Bronchial epithelial cell (primary cell): ENCODE data around the gene PLEKHG2. TPM values are rescaled to one million over a fixed set of nuclear protein-coding genes. Genes with fewer than 3 reads are reported as not detected.

Experiments
- DNase-seq: peaks from one replicate; pipeline ENCODE4 v3.0.0-alpha.2; 2010; ENCODE audit warnings: low read depth
- FAIRE-seq: peaks from 2 replicates; lab custom pipeline; 2011; peaks lifted over from hg19 to GRCh38; lab: Jason Lieb, UNC
- H3K27me3 ChIP-seq: 2 replicates; pipeline ENCODE4 v1.5.1; 2011; ENCODE audit warnings: low read length; ENCODE audit not compliant: control insufficient read depth, insufficient read depth
- H3K36me3 ChIP-seq: 2 replicates; pipeline ENCODE4 v1.5.1; 2011; ENCODE audit warnings: low read length; ENCODE audit not compliant: control insufficient read depth, insufficient read depth
- H3K4me3 ChIP-seq: 2 replicates; pipeline ENCODE4 v1.5.1; 2011; ENCODE audit warnings: mild to moderate bottlenecking, low read depth, low read length, control low read depth
- total RNA-seq: library from RNA; depleted of rRNA; stranded (reverse); fragments of >200 nt; gene quantifications from 2 replicates; pipeline ENCODE4 v1.2.1, GENCODE V29; 2014
- TF ChIP-seq, protein P1 (sequence below): IDR thresholded peaks from 2 replicates; pipeline ENCODE4 v1.5.1; 2011; ENCODE audit warnings: mild to moderate bottlenecking, moderate library complexity, low read length, control low read depth, inconsistent platforms; ENCODE audit not compliant: insufficient read depth, severe bottlenecking

PLEKHG2 gene
- total RNA-seq, 1 donor from 2014 or later, result 5.3 TPM

GRCh38 chr19:39409208-39410016, 3.1 kb upstream of the PLEKHG2 start:
- TF ChIP-seq, protein P1, sequence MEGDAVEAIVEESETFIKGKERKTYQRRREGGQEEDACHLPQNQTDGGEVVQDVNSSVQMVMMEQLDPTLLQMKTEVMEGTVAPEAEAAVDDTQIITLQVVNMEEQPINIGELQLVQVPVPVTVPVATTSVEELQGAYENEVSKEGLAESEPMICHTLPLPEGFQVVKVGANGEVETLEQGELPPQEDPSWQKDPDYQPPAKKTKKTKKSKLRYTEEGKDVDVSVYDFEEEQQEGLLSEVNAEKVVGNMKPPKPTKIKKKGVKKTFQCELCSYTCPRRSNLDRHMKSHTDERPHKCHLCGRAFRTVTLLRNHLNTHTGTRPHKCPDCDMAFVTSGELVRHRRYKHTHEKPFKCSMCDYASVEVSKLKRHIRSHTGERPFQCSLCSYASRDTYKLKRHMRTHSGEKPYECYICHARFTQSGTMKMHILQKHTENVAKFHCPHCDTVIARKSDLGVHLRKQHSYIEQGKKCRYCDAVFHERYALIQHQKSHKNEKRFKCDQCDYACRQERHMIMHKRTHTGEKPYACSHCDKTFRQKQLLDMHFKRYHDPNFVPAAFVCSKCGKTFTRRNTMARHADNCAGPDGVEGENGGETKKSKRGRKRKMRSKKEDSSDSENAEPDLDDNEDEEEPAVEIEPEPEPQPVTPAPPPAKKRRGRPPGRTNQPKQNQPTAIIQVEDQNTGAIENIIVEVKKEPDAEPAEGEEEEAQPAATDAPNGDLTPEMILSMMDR, result no peak
- DNase-seq (peak; percentile 88), FAIRE-seq (no peak)
- Histone ChIP-seq H3K27me3 (no peaks in the 10 kb centered on the region), H3K36me3 (peaks cover 16% of the 10 kb centered on the region), H3K4me3 (peak overlapping the region; percentile 98)

- Histone ChIP-seq H3K27me3 (no peaks in the 10 kb centered on the region), H3K36me3 (peaks cover 16% of the 10 kb centered on the region), H3K4me3 (peak overlapping the region; percentile 98)
- no peak for FAIRE-seq
- DNase-seq, result peak; percentile 45
- TF ChIP-seq, protein P1, result no peak
Observed at GRCh38 chr19:39410017-39410830, 2.2 kb upstream of the PLEKHG2 start.

DNA sequence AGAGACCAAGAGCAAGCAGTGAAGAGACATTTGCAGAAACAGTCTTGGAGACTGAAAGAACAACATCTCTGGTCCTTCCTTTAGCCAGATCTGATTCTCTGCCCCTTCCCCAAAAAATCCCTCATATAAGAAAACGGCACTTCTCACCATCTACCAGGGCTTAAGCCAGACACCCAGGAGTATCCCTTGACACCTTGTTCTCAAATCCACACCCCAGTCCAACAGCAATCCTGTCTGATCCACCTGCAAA, 1.7 kb upstream of the PLEKHG2 start:
- Histone ChIP-seq H3K4me3 (no peak overlapping the region), H3K27me3 (no peaks in the 10 kb centered on the region)
- no peak for FAIRE-seq

DNA sequence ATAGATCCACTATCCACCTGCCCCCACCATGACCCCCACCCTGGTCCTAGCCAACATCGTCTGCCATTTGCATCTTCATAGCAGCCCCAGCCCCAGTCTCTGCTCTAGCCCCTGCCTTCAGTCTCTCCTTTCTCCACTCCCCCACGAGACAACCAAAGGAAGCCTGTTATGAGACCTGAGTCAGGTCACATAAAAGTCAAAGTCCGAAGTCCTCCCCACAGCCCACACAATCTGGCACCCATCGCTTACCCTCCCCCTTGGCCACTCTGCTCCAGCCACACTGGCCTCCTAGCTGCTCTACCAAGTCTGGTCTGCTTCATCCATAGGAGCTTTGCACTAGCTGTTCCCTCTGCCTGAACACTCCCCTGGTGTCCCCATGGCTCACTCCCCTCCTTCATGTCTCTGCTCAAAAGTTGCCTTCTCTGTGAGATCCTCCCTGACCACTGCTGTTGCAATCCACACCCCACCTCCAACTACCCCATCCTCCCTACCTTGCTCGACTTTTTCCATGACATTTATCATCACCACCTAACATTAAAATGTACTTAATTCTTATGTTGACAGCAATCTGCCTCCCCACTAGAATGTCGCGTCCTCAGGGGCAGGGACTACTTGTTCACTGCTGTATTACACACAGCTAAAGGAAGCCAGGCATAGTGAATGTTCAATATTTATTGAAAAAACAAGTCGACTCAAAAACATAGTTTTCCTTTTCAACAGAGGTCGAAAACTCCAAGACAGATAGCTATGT, 1.2 kb upstream of the PLEKHG2 start:
- peak; percentile 71 for DNase-seq
- H3K36me3 ChIP-seq, result peaks cover 17% of the 10 kb centered on the region
- peak overlapping the region; percentile 91 for H3K4me3 ChIP-seq
- H3K27me3 ChIP-seq, result no peaks in the 10 kb centered on the region
- TF ChIP-seq, protein P1, result no peak
- FAIRE-seq, result no peak

More for the DNA sequence above, 1.7 kb upstream of the PLEKHG2 start:
- H3K36me3 ChIP-seq, result peaks cover 16% of the 10 kb centered on the region
- TF ChIP-seq, protein P1, result no peak
- DNase-seq, result no peak

- TF ChIP-seq, protein P1, result peak; percentile 73
- DNase-seq (peak; percentile 88), FAIRE-seq (no peak)
- peaks cover 18% of the 10 kb centered on the region for H3K36me3 ChIP-seq
- H3K4me3 ChIP-seq, result peak overlapping the region; percentile 91
- no peaks in the 10 kb centered on the region for H3K27me3 ChIP-seq
Observed at GRCh38 chr19:39411832-39412099, 703 bp upstream of the PLEKHG2 start.
